Cerebellar cortex (tissue), 1 donor: ENCODE data around the gene NGFR.

Experiments used
- DNase-seq: peaks from one replicate; pipeline ENCODE4 v3.0.0-alpha.2; 2015; ENCODE audit warnings: low spot score

The NGFR gene

GRCh38 chr17:49469831-49470810, 25.0 kb upstream of the NGFR start:
- DNase-seq: no peak

GRCh38 chr17:49471089-49471683, 23.9 kb upstream of the NGFR start:
- no peak for DNase-seq

- DNase-seq: no peak
These were observed 23.3 kb upstream of the NGFR start for GRCh38 chr17:49471769-49472168.

GRCh38 chr17:49472527-49472926, 22.6 kb upstream of the NGFR start:
- DNase-seq: no peak

GRCh38 chr17:49473900-49474751, 21.0 kb upstream of the NGFR start:
- no peak for DNase-seq

GRCh38 chr17:49477709-49478108, 17.4 kb upstream of the NGFR start:
- DNase-seq: no peak

GRCh38 chr17:49480836-49481615, 14.1 kb upstream of the NGFR start:
- no peak for DNase-seq

GRCh38 chr17:49482144-49482817, 12.8 kb upstream of the NGFR start:
- DNase-seq: no peak

GRCh38 chr17:49483599-49484509, 11.2 kb upstream of the NGFR start:
- no peak for DNase-seq

- no peak for DNase-seq
These were observed 10.5 kb upstream of the NGFR start for GRCh38 chr17:49484588-49484987.

- DNase-seq: no peak
These were observed 9.0 kb upstream of the NGFR start for GRCh38 chr17:49486012-49486641.

- no peak for DNase-seq
These were observed 7.9 kb upstream of the NGFR start for GRCh38 chr17:49487183-49487582.

GRCh38 chr17:49488612-49489011, 6.5 kb upstream of the NGFR start:
- no peak for DNase-seq

GRCh38 chr17:49489348-49489747, 5.7 kb upstream of the NGFR start:
- DNase-seq: no peak

- no peak for DNase-seq
These were observed 4.8 kb upstream of the NGFR start for GRCh38 chr17:49490276-49490675.

GRCh38 chr17:49491192-49491769, 3.8 kb upstream of the NGFR start:
- DNase-seq: no peak

GRCh38 chr17:49494399-49494985, 601 bp upstream of the NGFR start:
- no peak for DNase-seq

- DNase-seq: no peak
These were observed 719 bp downstream of the NGFR start for GRCh38 chr17:49495842-49496182.
